Immature natural killer cell (primary cell): Measurements from ENCODE around the gene REXO4. TPM values are rescaled to one million over a fixed set of nuclear protein-coding genes. Genes with fewer than 3 reads are reported as not detected.

Experiments used
- DNase-seq, 3 donors: peaks; one replicate each; pipeline ENCODE4 v3.0.0; 2022; ENCODE audit warnings: mixed read lengths in 1 of 3
- H3K27ac Mint-ChIP-seq, 6 donors: one replicate each; pipeline ENCODE4 v1.8.0; 2020; ENCODE audit warnings: mixed read lengths in 6 of 6, mild to moderate bottlenecking in 5 of 6, inconsistent platforms in 4 of 6, moderate library complexity in 3 of 6
- H3K27me3 Mint-ChIP-seq, 3 donors: one replicate each; pipeline ENCODE4 v1.8.0; 2020 to 2021; ENCODE audit warnings: low read depth in 3 of 3, mild to moderate bottlenecking in 3 of 3, mixed read lengths in 3 of 3, moderate library complexity in 3 of 3, inconsistent platforms in 1 of 3
- H3K36me3 Mint-ChIP-seq, 3 donors: one replicate each; pipeline ENCODE4 v1.8.0; 2020; ENCODE audit warnings: mixed read lengths in 3 of 3, inconsistent platforms in 2 of 3, mild to moderate bottlenecking in 2 of 3
- H3K4me1 Mint-ChIP-seq, 2 donors: one replicate each; pipeline ENCODE4 v1.8.0; 2020; ENCODE audit warnings: inconsistent platforms in 2 of 2, mild to moderate bottlenecking in 2 of 2, mixed read lengths in 2 of 2, moderate library complexity in 1 of 2
- H3K4me3 Mint-ChIP-seq, 5 donors: one replicate each; pipeline ENCODE4 v1.8.0; 2020; ENCODE audit warnings: mild to moderate bottlenecking in 5 of 5, mixed read lengths in 5 of 5, inconsistent platforms in 3 of 5, moderate library complexity in 3 of 5
- H3K9me3 Mint-ChIP-seq, 6 donors: one replicate each; pipeline ENCODE4 v1.8.0; 2020; ENCODE audit warnings: mild to moderate bottlenecking in 6 of 6, mixed read lengths in 6 of 6, inconsistent platforms in 4 of 6, moderate library complexity in 3 of 6
- polyA plus RNA-seq, 3 donors: library from polyadenylated mRNA; unstranded; fragments of 300-500 nt; fragmentation: Illumina TruSeq; gene quantifications; one replicate each; pipeline ENCODE4 v1.2.3, GENCODE V29; 2021

Gene REXO4
- polyA plus RNA-seq: 10 to 100 TPM in 2 of 3 donors, 1 to 10 TPM in 1; 6.9 to 27.4 (median 11.5) TPM

- H3K36me3 Mint-ChIP-seq: peaks cover 0 to 16% (median 0%) of the 10 kb centered on the region in 3 donors
- no peaks in the 10 kb centered on the region for H3K9me3 Mint-ChIP-seq
- peak within 1 kb of the TSS; percentile 83 to 90 (median 88) for H3K27ac Mint-ChIP-seq
- peaks cover 0 to 3% (median 2%) of the 10 kb centered on the region in 3 donors for H3K27me3 Mint-ChIP-seq
- peak; percentile 79 to 86 (median 84) for DNase-seq
- peak within 1 kb of the TSS; percentile 87 to 91 (median 89) for H3K4me3 Mint-ChIP-seq
- H3K4me1 Mint-ChIP-seq: peaks cover 50 to 59% of the 10 kb centered on the region in 2 donors
Measured at GRCh38 chr9:133417541-133418461, at the start of gene REXO4. REXO4 (minus strand) TSS chr9:133418010; CDS start chr9:133417844, 166 bp downstream.

- Mint-ChIP-seq H3K27ac (no peak overlapping the region), H3K36me3 (no peaks in the 10 kb centered on the region), H3K27me3 (no peaks in the 10 kb centered on the region), H3K4me1 (no peaks in the 10 kb centered on the region), H3K9me3 (no peaks in the 10 kb centered on the region), H3K4me3 (no peak overlapping the region)
- no peak for DNase-seq
Measured at GRCh38 chr9:133467101-133467500, 49.3 kb upstream of the REXO4 start.

GRCh38 chr9:133465984-133466383, 48.2 kb upstream of the REXO4 start:
- H3K4me1 Mint-ChIP-seq: peaks cover under 1% of the 10 kb centered on the region in 2 donors
- peaks cover 0 to 2% (median 0%) of the 10 kb centered on the region in 3 donors for H3K27me3 Mint-ChIP-seq
- no peaks in the 10 kb centered on the region for H3K9me3 Mint-ChIP-seq
- no peak overlapping the region for H3K27ac Mint-ChIP-seq
- no peak for DNase-seq
- no peaks in the 10 kb centered on the region for H3K36me3 Mint-ChIP-seq
- H3K4me3 Mint-ChIP-seq: no peak overlapping the region

GRCh38 chr9:133464638-133465037, 46.8 kb upstream of the REXO4 start:
- Mint-ChIP-seq H3K9me3 (no peaks in the 10 kb centered on the region), H3K36me3 (no peaks in the 10 kb centered on the region), H3K4me1 (peaks cover 5 to 6% of the 10 kb centered on the region in 2 donors), H3K27me3 (peaks cover 0 to 6% (median 1%) of the 10 kb centered on the region in 3 donors), H3K27ac (no peak overlapping the region), H3K4me3 (no peak overlapping the region)
- DNase-seq: no peak

GRCh38 chr9:133463864-133464615, 46.2 kb upstream of the REXO4 start:
- DNase-seq: no peak
- Mint-ChIP-seq H3K36me3 (no peaks in the 10 kb centered on the region), H3K4me3 (no peak overlapping the region), H3K27ac (peak overlapping the region in 2 of 6 donors; percentile 16 to 61), H3K4me1 (peaks cover 9 to 11% of the 10 kb centered on the region in 2 donors), H3K27me3 (peaks cover 0 to 7% (median 2%) of the 10 kb centered on the region in 3 donors), H3K9me3 (no peaks in the 10 kb centered on the region)

- DNase-seq: no peak
- Mint-ChIP-seq H3K4me3 (no peak overlapping the region), H3K9me3 (no peaks in the 10 kb centered on the region), H3K36me3 (no peaks in the 10 kb centered on the region), H3K4me1 (peaks cover 9 to 12% of the 10 kb centered on the region in 2 donors), H3K27me3 (peaks cover 0 to 7% (median 2%) of the 10 kb centered on the region in 3 donors), H3K27ac (peak overlapping the region in 1 of 6 donors; percentile 16)
Measured at GRCh38 chr9:133463234-133463863, 45.5 kb upstream of the REXO4 start.

- peak overlapping the region in 1 of 5 donors; percentile 65 for H3K4me3 Mint-ChIP-seq
- H3K4me1 Mint-ChIP-seq: peaks cover 9 to 12% of the 10 kb centered on the region in 2 donors
- H3K9me3 Mint-ChIP-seq: no peaks in the 10 kb centered on the region
- peaks cover 0 to 7% (median 2%) of the 10 kb centered on the region in 3 donors for H3K27me3 Mint-ChIP-seq
- H3K27ac Mint-ChIP-seq: peak overlapping the region in 1 of 6 donors; percentile 56
- no peaks in the 10 kb centered on the region for H3K36me3 Mint-ChIP-seq
- DNase-seq: no peak
Measured at GRCh38 chr9:133461975-133462374, 44.2 kb upstream of the REXO4 start.

- Mint-ChIP-seq H3K27ac (peak overlapping the region; percentile 81 to 91 (median 85)), H3K36me3 (no peaks in the 10 kb centered on the region), H3K4me1 (peaks cover 9 to 12% of the 10 kb centered on the region in 2 donors), H3K27me3 (peaks cover 0 to 7% (median 2%) of the 10 kb centered on the region in 3 donors), H3K9me3 (no peaks in the 10 kb centered on the region), H3K4me3 (peak overlapping the region; percentile 80 to 83 (median 81))
- peak in 1 of 3 donors; percentile 47 for DNase-seq
Measured at GRCh38 chr9:133460405-133461175, 42.8 kb upstream of the REXO4 start.

- peaks cover 0 to 7% (median 2%) of the 10 kb centered on the region in 3 donors for H3K27me3 Mint-ChIP-seq
- peaks cover 9 to 12% of the 10 kb centered on the region in 2 donors for H3K4me1 Mint-ChIP-seq
- no peaks in the 10 kb centered on the region for H3K36me3 Mint-ChIP-seq
- H3K27ac Mint-ChIP-seq: peak within 1 kb of the TSS; percentile 84 to 96 (median 92)
- peak within 1 kb of the TSS; percentile 86 to 94 (median 92) for H3K4me3 Mint-ChIP-seq
- DNase-seq: peak; percentile 91 to 92 (median 91)
- H3K9me3 Mint-ChIP-seq: no peaks in the 10 kb centered on the region
Measured at GRCh38 chr9:133459476-133460404, 41.9 kb upstream of the REXO4 start, which contains the start of gene CACFD1. CACFD1 (plus strand) TSS chr9:133459978; CDS start chr9:133460067, 89 bp downstream.

GRCh38 chr9:133458643-133459312, 41.0 kb upstream of the REXO4 start:
- Mint-ChIP-seq H3K4me1 (peaks cover 9 to 12% of the 10 kb centered on the region in 2 donors), H3K36me3 (no peaks in the 10 kb centered on the region), H3K27ac (peak overlapping the region in 3 of 6 donors; percentile 40 to 96 (median 93)), H3K27me3 (peaks cover 0 to 7% (median 2%) of the 10 kb centered on the region in 3 donors), H3K9me3 (no peaks in the 10 kb centered on the region), H3K4me3 (peak overlapping the region; percentile 86 to 94 (median 92))
- no peak for DNase-seq

- no peaks in the 10 kb centered on the region for H3K9me3 Mint-ChIP-seq
- no peaks in the 10 kb centered on the region for H3K36me3 Mint-ChIP-seq
- no peak overlapping the region for H3K4me3 Mint-ChIP-seq
Measured at GRCh38 chr9:133457748-133458147, 39.9 kb upstream of the REXO4 start.

More at GRCh38 chr9:133457748-133458147, 39.9 kb upstream of the REXO4 start:
- H3K27ac Mint-ChIP-seq: no peak overlapping the region
- DNase-seq: no peak
- H3K27me3 Mint-ChIP-seq: peaks cover 0 to 7% (median 2%) of the 10 kb centered on the region in 3 donors
- peaks cover 9 to 12% of the 10 kb centered on the region in 2 donors for H3K4me1 Mint-ChIP-seq
